GM12878 (cell line): ENCODE measurements around the gene PCSK9. TPM values are rescaled to one million over a fixed set of nuclear protein-coding genes. Genes with fewer than 3 reads are reported as not detected.

Experiments used
- ATAC-seq: fragments of 200-7000 bp; cut with Tn5 transposase; 3 replicates; pipeline ENCODE4 v1.9.1; 2020; ENCODE audit warnings: mild to moderate bottlenecking, moderate library complexity
- BruUV-seq: library from RNA; stranded (reverse); fragments of 400-500 nt; replicated peaks from 2 replicates; lab custom pipeline; 2021; lab: Mats Ljungman, UMichigan
- CTCF ChIA-PET: fragments of 300-600 bp; sonication (Branson Sonifier 250); formaldehyde crosslinking; extraction: SDS; loops from one replicate; lab custom pipeline; 2021; ENCODE audit warnings: inconsistent platforms; lab: Yijun Ruan, JAX
- POLR2A ChIA-PET: fragments of 350-600 bp; formaldehyde crosslinking; extraction: SDS; loops from one replicate; lab custom pipeline; 2021; ENCODE audit warnings: inconsistent platforms; lab: Charles Lee
- RAD21 ChIA-PET: fragments of 300-600 bp; sonication (Branson Sonifier 250); formaldehyde crosslinking; loops from one replicate; lab custom pipeline; 2023; ENCODE audit warnings: antibody characterized with exemption; ENCODE audit not compliant: unreplicated experiment; lab: Charles Lee
- SMC1A ChIA-PET: fragments of 300-600 bp; sonication (Branson Sonifier 250); formaldehyde crosslinking; loops from one replicate; lab custom pipeline; 2023; ENCODE audit not compliant: unreplicated experiment, uncharacterized antibody; lab: Charles Lee
- DNase-seq: peaks from one replicate; pipeline ENCODE4 v3.0.0-alpha.2; 2011; ENCODE audit warnings: low read depth, low spot score
- FAIRE-seq: peaks from 3 replicates; lab custom pipeline; 2011; peaks lifted over from hg19 to GRCh38; lab: Jason Lieb, UNC
- H2AFZ ChIP-seq: 2 replicates; pipeline ENCODE4 v1.6.0; 2011; ENCODE audit warnings: low read depth, low read length, control low read depth; ENCODE audit not compliant: control insufficient read depth
- H3K27ac ChIP-seq: 2 replicates; pipeline ENCODE4 v1.5.1; 2011; ENCODE audit warnings: control low read depth; ENCODE audit not compliant: control insufficient read depth, insufficient read depth
- H3K27me3 ChIP-seq, 2 experiments: replicated peaks in 1 of 2; 2 replicates each; pipeline versions ENCODE4 v1.6.0 to v1.6.1; 2011; ENCODE audit warnings: low read length in 1 of 2; ENCODE audit not compliant: control insufficient read depth in 2 of 2, insufficient read depth in 2 of 2
- H3K36me3 ChIP-seq, 2 experiments: 2 replicates each; pipeline ENCODE4 v1.5.1; 2011; ENCODE audit warnings: low read length in 1 of 2; ENCODE audit not compliant: control insufficient read depth in 2 of 2, insufficient read depth in 2 of 2
- H3K4me1 ChIP-seq: 2 replicates; pipeline ENCODE4 v1.6.1; 2011; ENCODE audit warnings: mild to moderate bottlenecking, low read length, moderate library complexity, mixed read lengths; ENCODE audit not compliant: control insufficient read depth, insufficient read depth
- H3K4me2 ChIP-seq: 2 replicates; pipeline ENCODE4 v1.6.0; 2011; ENCODE audit warnings: control low read depth; ENCODE audit not compliant: control insufficient read depth, insufficient read depth
- H3K4me3 ChIP-seq: fragments of 200-600 bp; sonication (generic); 2 replicates; pipeline ENCODE4 v1.5.1; 2016
- H3K79me2 ChIP-seq: 2 replicates; pipeline ENCODE4 v1.6.0; 2011; ENCODE audit warnings: low read length; ENCODE audit not compliant: control insufficient read depth, insufficient read depth
- H3K9ac ChIP-seq: 2 replicates; pipeline ENCODE4 v1.8.0; 2011; ENCODE audit warnings: low read length, control low read depth, mixed read lengths; ENCODE audit not compliant: control insufficient read depth, insufficient read depth
- H3K9me3 ChIP-seq: replicated peaks from 3 replicates; pipeline ENCODE4 v1.5.1; 2011; ENCODE audit warnings: mild to moderate bottlenecking, low read length; ENCODE audit not compliant: control insufficient read depth, insufficient read depth
- H4K20me1 ChIP-seq: 2 replicates; pipeline ENCODE4 v1.6.0; 2011; ENCODE audit not compliant: control insufficient read depth, insufficient read depth
- EP300 ChIP-seq, 2 experiments: fragments of 150-350 bp in 1 of 2; IDR thresholded peaks; 2 replicates each; pipeline ENCODE4 v1.6.1; 2011 to 2012; ENCODE audit warnings: low read depth in 2 of 2, low read length in 2 of 2, borderline replicate concordance in 1 of 2, improper control_type of control experiment in 1 of 2, inconsistent platforms in 1 of 2; ENCODE audit not compliant: control insufficient read depth in 1 of 2
- FOXK2 ChIP-seq: fragments of 450-650 bp; IDR thresholded peaks from 2 replicates; pipeline ENCODE4 v1.6.1; 2017; ENCODE audit warnings: mild to moderate bottlenecking, moderate library complexity
- SREBF2 ChIP-seq: IDR thresholded peaks from 2 replicates; pipeline ENCODE4 v1.6.1; 2012; ENCODE audit warnings: mild to moderate bottlenecking, low read length
- SRF ChIP-seq, 2 experiments: IDR thresholded peaks; 2 replicates each; pipeline ENCODE4 v1.6.1; 2011; ENCODE audit warnings: low read depth in 2 of 2, low read length in 2 of 2, mild to moderate bottlenecking in 1 of 2, moderate library complexity in 1 of 2
- TARDBP ChIP-seq: IDR thresholded peaks from 2 replicates; pipeline ENCODE4 v1.6.1; 2016; ENCODE audit warnings: borderline replicate concordance
- TCF12 ChIP-seq: IDR thresholded peaks from 2 replicates; pipeline ENCODE4 v1.6.1; 2011; ENCODE audit warnings: low read depth, mild to moderate bottlenecking, low read length
- WRNIP1 ChIP-seq: IDR thresholded peaks from 2 replicates; pipeline ENCODE4 v1.6.1; 2011; ENCODE audit warnings: low read depth, low read length, improper control_type of control experiment, borderline replicate concordance
- WGBS: methylation state at CpG from one replicate; pipeline ENCODE4 v1.1.6; 2016; ENCODE audit warnings: low lambda C conversion rate; ENCODE audit not compliant: insufficient replicate concordance, insufficient coverage; ENCODE audit errors: missing lambda C conversion rate; 5-methylcytosine and 5-hydroxymethylcytosine counted together
- in situ Hi-C: fragments of 300-500 bp; cut with MboI; formaldehyde crosslinking; loops from 9 replicates; pipeline ENCODE4 v1.14.3; 2018; ENCODE audit warnings: mixed read lengths
- intact Hi-C: fragments of 100-400 bp; cut with micrococcal nuclease; formaldehyde crosslinking; loops from one replicate; pipeline ENCODE4 v1.14.2; 2022; ENCODE audit not compliant: unreplicated experiment
- polyA plus RNA-seq, 11 experiments: library from polyadenylated mRNA; depleted of rRNA in 4 of 11; unstranded in 6 of 11; stranded (reverse) in 5 of 11; fragments of >200 nt; fragmentation: Nextera tagmentation in 4 of 11; fragmentation: Illumina TruSeq in 1 of 11; extraction: Ambion mirVana in 4 of 11; extraction: Trizol in 1 of 11; gene quantifications; 1 replicate in 1 of 11; 2 replicates in 10 of 11; pipeline versions ENCODE4 v1.2.1 to v1.2.3, GENCODE V29; 2011 to 2016; ENCODE audit warnings: inconsistent platforms in 2 of 11, missing spikeins in 2 of 11, low read depth in 1 of 11
- total RNA-seq, 4 experiments: library from RNA; depleted of rRNA in 3 of 4; stranded (reverse); fragments of >200 nt in 3 of 4; fragmentation: Illumina TruSeq in 1 of 4; extraction: Trizol in 1 of 4; gene quantifications; 2 replicates each; pipeline versions ENCODE4 v1.2.1 to v1.2.3, GENCODE V29; 2013 to 2021
- TF ChIP-seq, protein P1 (sequence below): IDR thresholded peaks from 2 replicates; pipeline ENCODE4 v1.6.1; 2012; ENCODE audit warnings: mild to moderate bottlenecking, low read depth, low read length
- TF ChIP-seq, protein P2 (sequence below): IDR thresholded peaks from 2 replicates; pipeline ENCODE4 v1.6.1; 2011; ENCODE audit warnings: low read depth, low read length, improper control_type of control experiment, borderline replicate concordance

The PCSK9 gene
- total and polyA plus RNA-seq, 10 of the 15 experiments (the other 5 are each of a cell fraction or from before 2014, with no cell fraction given), result 0.03 to 0.15 TPM; not detected in 8

DNA sequence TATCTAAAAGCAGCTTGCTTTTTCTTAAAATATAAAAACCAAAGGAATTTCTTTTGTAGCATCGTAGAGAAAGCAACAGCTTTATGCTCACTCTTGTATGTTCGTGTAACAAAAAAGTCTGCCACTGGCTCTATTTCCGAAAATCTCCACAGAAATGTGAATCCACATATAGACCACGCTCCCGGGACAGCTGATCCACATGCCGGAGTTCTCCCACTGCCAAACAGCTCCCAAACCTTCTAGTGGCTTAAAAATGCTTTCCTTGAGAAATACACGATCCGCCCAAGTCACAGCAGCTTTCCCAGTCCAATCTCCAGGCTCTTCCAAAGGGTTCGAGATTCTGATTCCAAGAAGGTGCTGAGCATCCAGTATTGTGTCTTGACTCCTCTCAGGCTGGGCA is 29.3 kb downstream of the PCSK9 start:
- ChIA-PET RAD21 (no interaction called here), POLR2A (no interaction called here), SMC1A (no interaction called here), CTCF (no interaction called here)
- Histone ChIP-seq H4K20me1 (no peaks in the 10 kb centered on the region), H3K36me3 (peaks cover 20 to 33% of the 10 kb centered on the region in 2 experiments), H3K4me3 (no peak overlapping the region), H3K9me3 (no peaks in the 10 kb centered on the region), H3K4me2 (no peak overlapping the region), H3K4me1 (no peaks in the 10 kb centered on the region), H3K27ac (no peak overlapping the region), H3K79me2 (no peaks in the 10 kb centered on the region), H3K27me3 (no peaks in the 10 kb centered on the region), H3K9ac (no peak overlapping the region), H2AFZ (no peak overlapping the region)
- 97% methylated on average over 9 of the region's 9 CpGs for WGBS
- DNase-seq (no peak), FAIRE-seq (no peak), ATAC-seq (no peak)
- no TSS peak for BruUV-seq
- intact Hi-C loops, result no loop called here
- in situ Hi-C loops, result no loop called here
- TF ChIP-seq TARDBP (no peak), WRNIP1 (no peak), SREBF2 (no peak), SRF (IDR thresholded peaks at IDR 0.05; ENCODE audit: low read depth in 2 of 2, low read length in 2 of 2) (no peak), TCF12 (no peak), EP300 (IDR thresholded peaks at IDR 0.05; ENCODE audit: borderline replicate concordance in 1 of 2, control insufficient read depth in 1 of 2, low read depth in 2 of 2, low read length in 2 of 2) (no peak), FOXK2 (no peak)
- TF ChIP-seq, protein P1, sequence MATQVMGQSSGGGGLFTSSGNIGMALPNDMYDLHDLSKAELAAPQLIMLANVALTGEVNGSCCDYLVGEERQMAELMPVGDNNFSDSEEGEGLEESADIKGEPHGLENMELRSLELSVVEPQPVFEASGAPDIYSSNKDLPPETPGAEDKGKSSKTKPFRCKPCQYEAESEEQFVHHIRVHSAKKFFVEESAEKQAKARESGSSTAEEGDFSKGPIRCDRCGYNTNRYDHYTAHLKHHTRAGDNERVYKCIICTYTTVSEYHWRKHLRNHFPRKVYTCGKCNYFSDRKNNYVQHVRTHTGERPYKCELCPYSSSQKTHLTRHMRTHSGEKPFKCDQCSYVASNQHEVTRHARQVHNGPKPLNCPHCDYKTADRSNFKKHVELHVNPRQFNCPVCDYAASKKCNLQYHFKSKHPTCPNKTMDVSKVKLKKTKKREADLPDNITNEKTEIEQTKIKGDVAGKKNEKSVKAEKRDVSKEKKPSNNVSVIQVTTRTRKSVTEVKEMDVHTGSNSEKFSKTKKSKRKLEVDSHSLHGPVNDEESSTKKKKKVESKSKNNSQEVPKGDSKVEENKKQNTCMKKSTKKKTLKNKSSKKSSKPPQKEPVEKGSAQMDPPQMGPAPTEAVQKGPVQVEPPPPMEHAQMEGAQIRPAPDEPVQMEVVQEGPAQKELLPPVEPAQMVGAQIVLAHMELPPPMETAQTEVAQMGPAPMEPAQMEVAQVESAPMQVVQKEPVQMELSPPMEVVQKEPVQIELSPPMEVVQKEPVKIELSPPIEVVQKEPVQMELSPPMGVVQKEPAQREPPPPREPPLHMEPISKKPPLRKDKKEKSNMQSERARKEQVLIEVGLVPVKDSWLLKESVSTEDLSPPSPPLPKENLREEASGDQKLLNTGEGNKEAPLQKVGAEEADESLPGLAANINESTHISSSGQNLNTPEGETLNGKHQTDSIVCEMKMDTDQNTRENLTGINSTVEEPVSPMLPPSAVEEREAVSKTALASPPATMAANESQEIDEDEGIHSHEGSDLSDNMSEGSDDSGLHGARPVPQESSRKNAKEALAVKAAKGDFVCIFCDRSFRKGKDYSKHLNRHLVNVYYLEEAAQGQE, result no peak
- TF ChIP-seq, protein P2, sequence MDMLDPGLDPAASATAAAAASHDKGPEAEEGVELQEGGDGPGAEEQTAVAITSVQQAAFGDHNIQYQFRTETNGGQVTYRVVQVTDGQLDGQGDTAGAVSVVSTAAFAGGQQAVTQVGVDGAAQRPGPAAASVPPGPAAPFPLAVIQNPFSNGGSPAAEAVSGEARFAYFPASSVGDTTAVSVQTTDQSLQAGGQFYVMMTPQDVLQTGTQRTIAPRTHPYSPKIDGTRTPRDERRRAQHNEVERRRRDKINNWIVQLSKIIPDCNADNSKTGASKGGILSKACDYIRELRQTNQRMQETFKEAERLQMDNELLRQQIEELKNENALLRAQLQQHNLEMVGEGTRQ, result no peak
